ENCODE results near the gene PDILT.

GRCh38 chr16:20363191-20363590 lies 41.3 kb downstream of the PDILT start:
- TF ChIP-seq, protein P1, sequence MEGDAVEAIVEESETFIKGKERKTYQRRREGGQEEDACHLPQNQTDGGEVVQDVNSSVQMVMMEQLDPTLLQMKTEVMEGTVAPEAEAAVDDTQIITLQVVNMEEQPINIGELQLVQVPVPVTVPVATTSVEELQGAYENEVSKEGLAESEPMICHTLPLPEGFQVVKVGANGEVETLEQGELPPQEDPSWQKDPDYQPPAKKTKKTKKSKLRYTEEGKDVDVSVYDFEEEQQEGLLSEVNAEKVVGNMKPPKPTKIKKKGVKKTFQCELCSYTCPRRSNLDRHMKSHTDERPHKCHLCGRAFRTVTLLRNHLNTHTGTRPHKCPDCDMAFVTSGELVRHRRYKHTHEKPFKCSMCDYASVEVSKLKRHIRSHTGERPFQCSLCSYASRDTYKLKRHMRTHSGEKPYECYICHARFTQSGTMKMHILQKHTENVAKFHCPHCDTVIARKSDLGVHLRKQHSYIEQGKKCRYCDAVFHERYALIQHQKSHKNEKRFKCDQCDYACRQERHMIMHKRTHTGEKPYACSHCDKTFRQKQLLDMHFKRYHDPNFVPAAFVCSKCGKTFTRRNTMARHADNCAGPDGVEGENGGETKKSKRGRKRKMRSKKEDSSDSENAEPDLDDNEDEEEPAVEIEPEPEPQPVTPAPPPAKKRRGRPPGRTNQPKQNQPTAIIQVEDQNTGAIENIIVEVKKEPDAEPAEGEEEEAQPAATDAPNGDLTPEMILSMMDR (IDR thresholded peaks at IDR 0.05) = no peak
- no peak for TF ChIP-seq POLR2A (IDR thresholded peaks at IDR 0.05)

Data from adrenal gland (tissue), 5 donors.